Ascending aorta (tissue), 2 donors: ENCODE measurements around the gene RANBP1. TPM values are rescaled to one million over a fixed set of nuclear protein-coding genes. Genes with fewer than 3 reads are reported as not detected.

Source experiments
- DNase-seq, 2 donors: peaks; one replicate each; pipeline ENCODE4 v3.0.0-alpha.2; 2019; ENCODE audit warnings: low spot score in 2 of 2
- H3K27ac ChIP-seq, 2 donors: fragments of 200-600 bp; sonication (generic); one replicate each; pipeline ENCODE4 v1.5.1; 2016 to 2017; ENCODE audit warnings: mild to moderate bottlenecking in 1 of 2
- H3K27me3 ChIP-seq: fragments of 200-600 bp; sonication (generic); one replicate; pipeline ENCODE4 v1.5.1; 2017
- H3K36me3 ChIP-seq, 2 donors: fragments of 200-600 bp; sonication (generic); one replicate each; pipeline ENCODE4 v1.5.1; 2016
- H3K4me1 ChIP-seq, 2 donors: fragments of 200-600 bp; sonication (generic); one replicate each; pipeline ENCODE4 v1.5.1; 2016 to 2017; ENCODE audit warnings: mild to moderate bottlenecking in 1 of 2
- H3K4me3 ChIP-seq, 2 donors: fragments of 200-600 bp; sonication (generic); one replicate each; pipeline ENCODE4 v1.5.1; 2016 to 2017; ENCODE audit warnings: mild to moderate bottlenecking in 1 of 2
- H3K9me3 ChIP-seq, 2 donors: fragments of 200-600 bp; sonication (generic); one replicate each; pipeline ENCODE4 v1.5.1; 2016
- CTCF ChIP-seq, 3 experiments: fragments of 200-600 bp in 2 of 3; fragments of 450-650 bp in 1 of 3; sonication (generic) in 2 of 3; IDR thresholded peaks; one replicate each; pipeline ENCODE4 v1.5.1; 2016 to 2019; ENCODE audit warnings: antibody characterized with exemption in 3 of 3, mild to moderate bottlenecking in 1 of 3, moderate library complexity in 1 of 3
- intact Hi-C: fragments of 100-400 bp; cut with DNase I; formaldehyde crosslinking; loops from one replicate; pipeline ENCODE4 v1.15.1; 2023
- total RNA-seq: library from RNA; depleted of rRNA; stranded (reverse); fragments of >200 nt; gene quantifications from one replicate; pipeline ENCODE4 v1.1.0, GENCODE V29; 2016

RANBP1 gene
- total RNA-seq, 1 donor from 2014 or later = 302 TPM

GRCh38 chr22:20090730-20091240, 25.1 kb upstream of the RANBP1 start:
- Histone ChIP-seq H3K9me3 (no peaks in the 10 kb centered on the region), H3K36me3 (peaks cover 85 to 100% of the 10 kb centered on the region in 2 donors), H3K27ac (no peak overlapping the region), H3K4me1 (peaks cover 0 to 3% of the 10 kb centered on the region in 2 donors), H3K27me3 (no peaks in the 10 kb centered on the region), H3K4me3 (no peak overlapping the region)
- DNase-seq = no peak
- no peak for TF ChIP-seq CTCF (IDR thresholded peaks at IDR 0.05)
- intact Hi-C loops = no loop called here

GRCh38 chr22:20091690-20092476, 24.0 kb upstream of the RANBP1 start:
- TF ChIP-seq CTCF (IDR thresholded peaks at IDR 0.05) = no peak
- intact Hi-C loops = no loop called here
- no peak overlapping the region for H3K4me3 ChIP-seq
- DNase-seq = no peak
- peaks cover 76 to 100% of the 10 kb centered on the region in 2 donors for H3K36me3 ChIP-seq
- H3K27ac ChIP-seq = no peak overlapping the region
- peaks cover 0 to 3% of the 10 kb centered on the region in 2 donors for H3K4me1 ChIP-seq
- H3K27me3 ChIP-seq = no peaks in the 10 kb centered on the region
- H3K9me3 ChIP-seq = no peaks in the 10 kb centered on the region

GRCh38 chr22:20092477-20092854, 23.4 kb upstream of the RANBP1 start:
- no peaks in the 10 kb centered on the region for H3K27me3 ChIP-seq
- H3K9me3 ChIP-seq = no peaks in the 10 kb centered on the region
- no peak overlapping the region for H3K4me3 ChIP-seq
- H3K4me1 ChIP-seq = peaks cover 0 to 3% of the 10 kb centered on the region in 2 donors
- DNase-seq = no peak
- H3K27ac ChIP-seq = no peak overlapping the region
- TF ChIP-seq CTCF (IDR thresholded peaks at IDR 0.05) = no peak
- intact Hi-C loops = no loop called here
- H3K36me3 ChIP-seq = peaks cover 73 to 100% of the 10 kb centered on the region in 2 donors

- Histone ChIP-seq H3K36me3 (peaks cover 71 to 97% of the 10 kb centered on the region in 2 donors), H3K27ac (peak overlapping the region in 1 of 2 donors; percentile 51)
- intact Hi-C loops = no loop called here
Observed at GRCh38 chr22:20093418-20094196, 22.3 kb upstream of the RANBP1 start.

More at GRCh38 chr22:20093418-20094196, 22.3 kb upstream of the RANBP1 start:
- no peaks in the 10 kb centered on the region for H3K27me3 ChIP-seq
- no peaks in the 10 kb centered on the region for H3K9me3 ChIP-seq
- TF ChIP-seq CTCF (IDR thresholded peaks at IDR 0.05) = no peak
- peak; percentile 50 to 80 for DNase-seq
- peaks cover 0 to 3% of the 10 kb centered on the region in 2 donors for H3K4me1 ChIP-seq
- H3K4me3 ChIP-seq = no peak overlapping the region
